ENCODE results near the gene USP36.

The USP36 gene

GRCh38 chr17:78838574-78839005 is 2.0 kb downstream of the USP36 start:
- peak; percentile 33 for DNase-seq (ENCODE audit: low spot score)

- DNase-seq (ENCODE audit: low spot score) = no peak
Measured at GRCh38 chr17:78836420-78837021, 4.1 kb downstream of the USP36 start.

DNA sequence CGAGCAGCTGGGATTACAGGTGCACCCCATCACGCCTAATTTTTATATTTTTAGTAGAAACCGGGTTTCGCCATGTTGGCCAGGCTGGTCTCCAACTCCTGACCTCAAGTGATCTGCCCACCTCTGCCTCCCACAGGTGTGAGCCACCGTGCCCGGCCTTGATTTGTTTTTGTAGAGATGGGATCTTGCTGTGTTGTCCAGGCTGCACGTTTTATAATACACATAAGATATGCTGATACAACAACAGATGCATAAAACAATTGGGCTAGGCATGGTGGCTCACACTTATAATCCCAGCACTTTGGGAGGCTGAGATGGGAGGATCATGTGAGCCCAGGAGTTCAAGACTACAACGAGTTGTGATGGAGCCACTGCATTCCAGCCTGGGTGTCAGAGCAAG is 6.0 kb downstream of the USP36 start:
- DNase-seq (ENCODE audit: low spot score) = no peak

GRCh38 chr17:78832541-78832810 is 8.1 kb downstream of the USP36 start:
- no peak for DNase-seq (ENCODE audit: low spot score)

DNA sequence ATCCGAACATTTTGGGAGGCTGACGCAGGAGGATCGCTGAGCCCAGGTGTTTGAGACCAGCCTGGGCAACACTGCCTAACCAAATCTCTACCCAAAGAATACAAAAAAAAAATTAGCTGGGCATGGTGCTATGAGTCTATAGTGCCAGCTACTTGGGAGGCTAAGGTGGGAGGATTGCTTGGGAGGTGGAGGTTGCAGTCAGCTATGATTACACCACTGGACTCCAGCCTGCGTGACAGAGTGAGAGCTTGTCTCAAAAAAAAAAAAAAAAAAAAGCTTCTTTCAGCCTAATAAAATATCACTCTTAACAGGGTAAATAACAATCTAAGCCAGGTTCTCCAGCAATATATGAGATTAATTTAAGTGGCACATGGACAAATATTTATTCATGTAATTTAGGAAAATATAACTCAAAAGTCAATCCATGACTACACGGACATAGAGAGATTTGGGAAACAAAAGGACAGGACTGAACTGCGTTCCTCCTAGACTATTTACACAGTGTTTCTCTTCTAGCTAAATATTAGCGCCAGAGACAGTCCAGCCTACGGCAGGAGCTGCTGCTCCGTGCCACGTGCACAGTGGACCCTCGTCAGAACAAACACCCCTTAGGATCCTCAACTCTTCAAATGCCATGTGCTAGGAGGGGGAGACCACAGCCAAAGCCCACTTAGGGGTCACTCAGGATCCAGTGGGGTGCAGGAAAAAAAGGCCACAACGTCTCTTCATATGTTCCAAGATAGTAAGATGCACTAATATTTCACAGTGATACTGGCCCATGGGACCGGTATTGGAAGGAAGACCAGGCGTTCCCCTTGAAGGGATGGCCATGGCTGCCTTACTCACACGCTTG is 8.7 kb downstream of the USP36 start:
- DNase-seq (ENCODE audit: low spot score) = no peak

DNA sequence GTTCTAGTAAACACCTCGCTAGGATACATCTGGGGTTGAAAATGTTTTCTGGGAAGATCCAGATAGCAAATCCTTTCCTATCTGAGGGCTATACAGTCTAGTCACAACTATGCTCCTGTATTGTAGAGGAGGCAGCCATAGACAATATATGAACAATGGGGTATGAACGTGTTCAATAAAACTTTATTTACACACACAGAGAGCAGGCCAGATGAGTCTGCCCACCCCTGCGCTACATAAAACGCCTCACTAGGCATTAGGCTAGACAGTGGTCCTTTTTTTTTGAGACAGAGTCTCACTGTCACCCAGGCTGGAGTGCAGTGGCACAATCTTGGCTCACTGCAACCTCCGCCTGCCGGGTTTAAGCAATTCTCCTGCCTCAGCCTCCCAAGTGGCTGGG is 11.1 kb downstream of the USP36 start:
- DNase-seq (ENCODE audit: low spot score) = no peak

DNA sequence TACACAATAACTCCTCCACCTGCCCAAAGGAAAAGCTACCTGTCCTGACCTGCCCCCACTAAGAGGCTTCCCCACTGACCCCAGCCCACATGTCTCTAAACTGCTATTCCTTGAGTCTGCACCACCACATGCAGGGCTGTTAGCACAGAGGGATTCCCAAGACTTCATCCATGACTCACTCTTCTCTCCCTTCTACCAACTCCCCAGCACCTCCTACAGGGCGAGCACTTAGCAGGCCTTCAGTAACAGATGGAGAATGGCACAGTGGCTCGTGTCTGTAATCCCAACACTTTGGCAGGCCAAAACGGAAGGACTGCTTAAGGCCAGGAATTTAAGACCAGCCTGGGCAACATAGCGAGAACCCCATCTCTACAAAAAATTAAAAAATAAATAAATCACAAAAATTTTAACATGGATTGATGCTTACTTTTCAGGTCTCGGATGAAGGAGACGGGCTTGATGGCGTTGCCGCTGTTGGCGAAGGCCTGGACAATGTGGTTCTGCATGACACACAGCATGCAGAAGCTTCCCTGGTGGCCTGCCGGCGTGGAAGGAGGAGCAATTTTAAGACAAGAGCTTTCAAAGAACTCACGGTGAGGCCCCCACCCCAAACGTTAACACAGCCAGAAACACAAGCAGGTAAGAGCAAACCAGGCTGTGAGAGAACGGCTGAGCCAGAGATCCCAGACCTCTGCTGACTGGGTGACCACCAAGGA is 12.0 kb downstream of the USP36 start:
- DNase-seq (ENCODE audit: low spot score) = peak; percentile 19

DNA sequence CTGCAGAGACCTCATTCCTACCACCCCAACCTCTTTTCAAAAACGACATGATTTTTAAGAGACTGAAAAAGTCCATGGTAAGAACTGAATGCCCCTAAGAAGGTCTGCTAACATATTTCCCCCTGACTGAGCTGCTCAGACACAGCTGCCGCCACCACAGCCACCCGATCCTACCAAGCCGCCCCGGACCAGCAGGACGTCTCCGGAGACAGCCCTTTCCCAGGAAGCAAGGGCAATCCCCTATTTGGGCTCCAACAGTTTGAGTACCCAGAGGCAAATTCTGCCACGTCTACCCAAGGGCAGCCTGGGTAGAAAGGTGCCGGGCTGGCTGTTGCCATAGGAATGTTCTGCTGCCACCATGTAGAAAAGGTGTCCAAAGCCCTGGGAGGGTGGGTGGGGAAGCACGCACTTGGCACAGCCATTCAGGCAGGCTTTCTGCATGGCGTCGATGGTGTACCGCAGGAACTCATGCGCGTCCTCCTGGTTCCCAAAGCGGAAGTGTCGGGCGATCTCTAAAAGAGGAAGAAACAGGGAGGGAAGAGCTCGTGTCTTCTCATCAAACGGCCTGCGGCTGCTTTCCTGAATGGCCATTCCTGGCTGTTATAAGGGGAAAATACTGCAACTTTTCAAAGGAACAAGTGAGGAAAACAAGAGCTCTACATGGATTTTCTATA is 13.6 kb downstream of the USP36 start:
- DNase-seq (ENCODE audit: low spot score) = no peak

DNA sequence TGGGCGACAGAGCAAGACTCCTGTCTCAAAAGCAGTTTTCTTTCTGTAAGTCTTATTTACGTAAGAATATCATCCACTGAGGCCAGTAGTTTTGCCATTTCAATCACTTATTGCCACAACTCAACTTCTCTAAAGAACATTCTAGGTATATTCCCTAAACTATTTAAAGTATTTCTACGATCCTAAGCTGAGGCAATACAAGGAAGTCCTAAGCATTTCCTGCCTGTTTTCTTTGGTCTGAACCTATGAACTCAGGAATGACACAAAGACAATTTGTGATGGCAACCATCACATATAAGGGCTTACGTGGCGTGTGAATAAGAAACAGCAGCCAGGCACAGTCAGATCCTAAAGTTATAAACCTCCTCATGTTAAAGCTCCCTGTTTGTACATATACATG is 14.2 kb downstream of the USP36 start:
- DNase-seq (ENCODE audit: low spot score) = no peak

- DNase-seq (ENCODE audit: low spot score) = no peak
Measured at GRCh38 chr17:78825696-78826095, 14.9 kb downstream of the USP36 start.

GRCh38 chr17:78824240-78824639 is 16.4 kb downstream of the USP36 start:
- no peak for DNase-seq (ENCODE audit: low spot score)

GRCh38 chr17:78823282-78824046 is 17.1 kb downstream of the USP36 start:
- DNase-seq (ENCODE audit: low spot score) = no peak

GRCh38 chr17:78822552-78822951 is 18.1 kb downstream of the USP36 start:
- DNase-seq (ENCODE audit: low spot score) = no peak

- DNase-seq (ENCODE audit: low spot score) = no peak
Measured at GRCh38 chr17:78821961-78822360, 18.7 kb downstream of the USP36 start.

GRCh38 chr17:78820841-78821240 is 19.8 kb downstream of the USP36 start:
- no peak for DNase-seq (ENCODE audit: low spot score)

- DNase-seq (ENCODE audit: low spot score) = no peak
Measured at GRCh38 chr17:78819806-78820792, 20.5 kb downstream of the USP36 start.

DNA sequence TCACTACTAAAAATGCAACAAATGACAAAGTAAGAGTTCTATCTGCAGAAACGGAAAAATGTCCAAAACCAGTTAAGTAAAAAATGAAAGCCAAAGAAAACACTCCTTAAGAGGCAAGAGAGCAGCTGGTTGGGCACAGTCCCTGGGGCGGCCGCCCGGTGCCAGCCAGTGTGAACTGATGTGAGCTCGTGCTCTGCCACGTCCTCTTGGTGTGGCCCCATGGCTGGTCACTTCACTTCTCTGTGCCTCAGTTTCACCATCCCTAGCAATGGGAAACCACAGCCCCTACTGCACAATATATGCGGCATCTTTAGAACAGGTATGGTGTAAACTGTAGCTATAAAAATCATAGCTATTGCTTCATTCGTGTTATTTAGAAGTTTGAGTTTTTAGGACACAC is 21.2 kb downstream of the USP36 start:
- no peak for DNase-seq (ENCODE audit: low spot score)

- no peak for DNase-seq (ENCODE audit: low spot score)
Measured at GRCh38 chr17:78818932-78819331, 21.7 kb downstream of the USP36 start.

GRCh38 chr17:78818152-78818846 is 22.3 kb downstream of the USP36 start:
- DNase-seq (ENCODE audit: low spot score) = no peak

DNA sequence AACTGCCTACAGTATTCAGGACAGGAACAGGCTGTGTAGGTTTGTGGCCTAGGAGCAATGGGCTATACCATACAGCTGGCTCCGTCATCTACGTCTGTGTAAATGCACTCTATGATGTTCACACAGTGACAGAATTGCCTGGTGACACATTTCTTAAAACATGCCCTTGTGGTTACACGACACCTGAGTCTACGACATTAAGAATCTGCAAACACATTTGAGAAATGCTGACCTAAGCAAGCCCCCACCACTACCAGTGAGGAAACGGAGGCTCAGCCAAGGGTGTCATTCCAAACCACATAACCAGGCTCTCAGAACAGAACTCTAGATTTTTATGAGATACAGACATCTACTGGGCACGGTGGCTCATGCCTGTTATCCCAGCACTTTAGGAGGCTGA is 23.5 kb downstream of the USP36 start:
- no peak for DNase-seq (ENCODE audit: low spot score)
